Aorta (tissue), 5 donors: Measurements from ENCODE around the gene ULK4. TPM values are rescaled to one million over a fixed set of nuclear protein-coding genes. Genes with fewer than 3 reads are reported as not detected.
"Not testable (repeated sequence)": the region's sequence is repeated elsewhere in the genome, so short reads cannot be mapped to it uniquely, and the experiment has no call there.

ENCODE experiments used
- ATAC-seq: fragments of 200-7000 bp; cut with Tn5 transposase; one replicate; pipeline ENCODE4 v1.9.1; 2022; ENCODE audit warnings: moderate library complexity; ENCODE audit not compliant: low FRiP score
- DNase-seq, 2 donors: peaks; one replicate each; pipeline ENCODE4 v3.0.0-alpha.2; 2020
- H3K27ac ChIP-seq, 2 donors: one replicate each; pipeline ENCODE4 v1.5.1; 2013; ENCODE audit warnings: low read length in 2 of 2, mild to moderate bottlenecking in 2 of 2, moderate library complexity in 2 of 2, control low read depth in 1 of 2, inconsistent platforms in 1 of 2, low read depth in 1 of 2
- H3K27me3 ChIP-seq, 2 donors: one replicate each; pipeline ENCODE4 v1.6.1; 2013; ENCODE audit warnings: control low read depth in 1 of 2, low read length in 1 of 2, mild to moderate bottlenecking in 1 of 2, moderate library complexity in 1 of 2; ENCODE audit not compliant: insufficient read depth in 2 of 2, control insufficient read depth in 1 of 2
- H3K36me3 ChIP-seq, 2 donors: one replicate each; pipeline ENCODE4 v1.6.1; 2013; ENCODE audit warnings: control low read depth in 1 of 2, low read length in 1 of 2, mild to moderate bottlenecking in 1 of 2; ENCODE audit not compliant: insufficient read depth in 2 of 2, control insufficient read depth in 1 of 2
- H3K4me1 ChIP-seq, 2 donors: one replicate each; pipeline ENCODE4 v1.6.1; 2013; ENCODE audit warnings: low read length in 2 of 2, control low read depth in 1 of 2, mild to moderate bottlenecking in 1 of 2, moderate library complexity in 1 of 2; ENCODE audit not compliant: insufficient read depth in 2 of 2, control insufficient read depth in 1 of 2
- H3K4me3 ChIP-seq, 2 donors: one replicate each; pipeline ENCODE4 v1.5.1; 2013; ENCODE audit warnings: low read length in 2 of 2, control low read depth in 1 of 2, mild to moderate bottlenecking in 1 of 2
- H3K9me3 ChIP-seq: one replicate; pipeline ENCODE4 v1.6.1; 2013; ENCODE audit warnings: mild to moderate bottlenecking, low read length; ENCODE audit not compliant: control insufficient read depth
- WGBS, 2 donors: extraction: QIAGEN DNeasy Blood & Tissue Kit; methylation state at CpG; one replicate each; pipeline ENCODE4 v1.1.7; 2013; 5-methylcytosine and 5-hydroxymethylcytosine counted together
- intact Hi-C, 2 donors: fragments of 100-400 bp; cut with DNase I; formaldehyde crosslinking; loops; one replicate each; pipeline versions ENCODE4 v1.14.2 to v1.15.0; 2022
- polyA plus RNA-seq, 2 donors: library from polyadenylated mRNA; stranded (reverse); fragments of 200-250 nt; gene quantifications; one replicate each; pipeline ENCODE4 v1.2.3, GENCODE V29; 2013
- total RNA-seq, 2 donors: library from RNA; stranded (reverse); fragmentation: NEBNext Ultra II Directional; extraction: Animal tissue kit (Norgen Biotek cat#: 25700); gene quantifications; one replicate each; pipeline ENCODE4 v1.2.1, GENCODE V29; 2021
- donor health status: healthy with polysubstance abuse.
- donor health status: Bipolar disorder and iron deficiency.
- donor health status: DM: no; HTN: no; CAD: no.
- donor health status: DM: no; HTN: no; CAD: no.
- donor health status: DM: yes; HTN: yes; CAD: no.

ULK4 gene
- total and polyA plus RNA-seq, 4 donors, result 1.1 to 15.2 (median 7.5) TPM

DNA sequence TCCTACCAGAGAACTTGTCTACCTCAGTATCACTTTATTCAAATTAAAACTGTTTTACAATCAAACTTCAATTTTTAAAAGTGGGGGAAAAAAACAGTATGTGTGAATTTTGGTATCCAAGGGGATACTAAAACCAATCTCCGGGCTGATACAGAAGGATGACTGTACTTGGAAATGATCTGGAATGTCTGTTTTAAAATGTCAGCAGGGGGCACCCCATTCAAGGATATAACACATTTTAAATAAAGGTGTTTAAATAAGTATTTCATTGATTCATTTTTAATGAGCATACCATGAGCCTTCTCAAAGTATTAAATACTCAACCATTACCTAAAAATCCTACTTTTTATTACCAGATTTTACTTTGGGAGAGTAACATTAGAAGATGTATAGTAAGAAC, 67.9 kb downstream of the ULK4 start:
- Histone ChIP-seq H3K27me3 (no peaks in the 10 kb centered on the region), H3K9me3 (no peaks in the 10 kb centered on the region), H3K4me3 (no peak overlapping the region), H3K36me3 (no peaks in the 10 kb centered on the region), H3K4me1 (no peaks in the 10 kb centered on the region), H3K27ac (no peak overlapping the region)
- intact Hi-C loops, result loop anchor here (2.0 to 10.0 kb wide), 3 partner anchors 297 to 551 kb away; no protein-coding TSS in a partner anchor
- no peak for ATAC-seq
- DNase-seq, result no peak
- WGBS, 2 donors, result 10 to 13% methylated on average over 1 of the region's 1 CpG

DNA sequence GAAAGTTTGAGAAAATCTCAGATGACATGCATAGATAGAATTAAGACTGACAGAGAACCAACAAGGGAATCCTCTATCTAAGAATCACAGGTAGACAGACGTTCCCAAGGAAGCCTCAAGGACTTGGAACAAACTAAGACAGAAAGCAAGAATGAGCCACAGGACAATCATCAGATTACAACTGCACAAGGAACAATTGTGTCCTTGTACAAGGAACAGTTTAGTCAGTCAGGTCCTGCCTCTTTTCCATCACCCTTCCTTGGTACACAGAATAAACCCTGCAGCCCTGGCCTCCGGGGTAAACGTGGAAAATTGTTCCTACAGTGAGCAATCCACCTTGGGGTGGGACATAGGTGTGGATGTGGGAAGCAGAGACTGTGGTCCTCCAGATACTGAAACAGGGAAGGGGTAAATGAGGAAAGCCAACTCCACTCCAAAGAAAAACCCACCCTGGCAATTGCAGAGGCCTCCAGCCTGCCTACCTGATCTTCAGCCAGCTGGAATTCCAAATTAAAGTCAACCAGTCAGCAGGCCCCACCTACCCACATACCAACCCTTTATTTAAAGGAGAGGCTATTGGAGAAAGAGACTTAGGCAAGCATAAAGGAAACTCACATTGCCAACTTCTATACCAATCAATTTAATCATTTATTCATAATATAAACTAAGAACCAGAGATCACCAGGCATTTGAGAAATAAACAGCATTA, 73.4 kb downstream of the ULK4 start:
- Histone ChIP-seq H3K36me3 (no peaks in the 10 kb centered on the region), H3K9me3 (no peaks in the 10 kb centered on the region), H3K4me3 (no peak overlapping the region), H3K4me1 (no peaks in the 10 kb centered on the region), H3K27me3 (no peaks in the 10 kb centered on the region), H3K27ac (no peak overlapping the region)
- intact Hi-C loops, result loop anchor here in 1 of 2 donors (10.0 kb wide), 1 partner anchor 194 kb away; no protein-coding TSS in a partner anchor
- ATAC-seq (no peak), DNase-seq (no peak)
- WGBS, 2 donors, result 41 to 45% methylated on average over 3 of the region's 3 CpGs

- DNase-seq, result no peak
- no peak for ATAC-seq
- Histone ChIP-seq H3K9me3 (no peaks in the 10 kb centered on the region), H3K36me3 (no peaks in the 10 kb centered on the region), H3K27ac (no peak overlapping the region), H3K4me1 (no peaks in the 10 kb centered on the region), H3K4me3 (no peak overlapping the region), H3K27me3 (no peaks in the 10 kb centered on the region)
- intact Hi-C loops, result loop anchor here in 1 of 2 donors (10.0 kb wide), 1 partner anchor 188 kb away; no protein-coding TSS in a partner anchor
Observed at GRCh38 chr3:41882956-41883355, 78.9 kb downstream of the ULK4 start.

DNA sequence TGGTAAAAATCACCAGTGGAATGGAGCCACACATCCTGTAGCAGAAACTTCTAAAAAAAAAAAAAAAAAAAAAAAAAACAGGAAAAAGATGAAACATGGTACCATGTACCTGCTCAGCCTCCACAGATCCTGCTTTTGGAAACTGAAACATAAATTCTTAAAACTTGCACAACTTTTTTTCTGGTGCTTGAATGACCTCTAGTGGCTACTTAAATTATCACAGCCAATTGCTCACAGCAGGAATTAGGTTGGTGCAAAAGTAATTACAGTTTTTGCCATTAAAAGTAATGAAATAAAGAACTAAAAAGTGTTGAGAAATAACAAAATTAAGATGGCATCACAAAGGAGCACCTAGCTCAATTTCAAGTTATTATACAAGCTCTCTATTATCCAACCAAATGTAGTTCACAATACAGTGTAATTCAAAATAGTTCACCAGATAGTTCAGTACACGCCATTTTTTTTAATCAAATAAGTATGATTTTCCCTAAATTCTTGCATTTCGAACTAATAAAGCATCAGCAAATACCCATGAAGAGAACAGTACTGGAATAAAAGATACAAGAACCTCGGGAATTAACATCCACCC, 80.6 kb downstream of the ULK4 start:
- Histone ChIP-seq H3K9me3 (no peaks in the 10 kb centered on the region), H3K27me3 (no peaks in the 10 kb centered on the region), H3K36me3 (no peaks in the 10 kb centered on the region), H3K4me1 (no peaks in the 10 kb centered on the region), H3K27ac (no peak overlapping the region), H3K4me3 (no peak overlapping the region)
- DNase-seq (no peak), ATAC-seq (no peak)
- intact Hi-C loops, result loop anchor here (1.0 to 10.0 kb wide), 4 partner anchors 187 to 1555 kb away; no protein-coding TSS in a partner anchor
- WGBS, 2 donors, result 55 to 56% methylated on average over 3 of the region's 3 CpGs

- ATAC-seq (no peak), DNase-seq (no peak)
- Histone ChIP-seq H3K9me3 (no peaks in the 10 kb centered on the region), H3K27me3 (no peaks in the 10 kb centered on the region), H3K4me1 (no peaks in the 10 kb centered on the region), H3K4me3 (no peak overlapping the region), H3K27ac (no peak overlapping the region), H3K36me3 (no peaks in the 10 kb centered on the region)
- intact Hi-C loops, result loop anchor here (2.0 to 10.0 kb wide), 3 partner anchors 186 to 1554 kb away; no protein-coding TSS in a partner anchor
- WGBS, 2 donors, result 71 to 75% methylated on average over 2 of the region's 2 CpGs
Observed at GRCh38 chr3:41880387-41880786, 81.5 kb downstream of the ULK4 start.

GRCh38 chr3:41877741-41878140, 84.2 kb downstream of the ULK4 start:
- H3K4me3 ChIP-seq, H3K27ac ChIP-seq, H3K4me1 ChIP-seq, H3K9me3 ChIP-seq, H3K36me3 ChIP-seq, DNase-seq, H3K27me3 ChIP-seq, ATAC-seq: not testable (repeated sequence)
- 96 to 98% methylated on average over 9 of the region's 9 CpGs for WGBS, 2 donors
- intact Hi-C loops, result loop anchor here in 1 of 2 donors (5.0 kb wide), 1 partner anchor 1545 kb away; no protein-coding TSS in a partner anchor

GRCh38 chr3:41874022-41874421, 87.9 kb downstream of the ULK4 start:
- no peaks in the 10 kb centered on the region for H3K36me3 ChIP-seq
- DNase-seq (no peak), ATAC-seq (no peak)
- 93 to 98% methylated on average over 4 of the region's 4 CpGs for whole genome bisulfite sequencing, 2 donors
- H3K4me3 ChIP-seq, result no peak overlapping the region
- intact Hi-C loops, result no loop called here
- H3K4me1 ChIP-seq, result no peaks in the 10 kb centered on the region
- no peaks in the 10 kb centered on the region for H3K9me3 ChIP-seq
- no peaks in the 10 kb centered on the region for H3K27me3 ChIP-seq
- H3K27ac ChIP-seq, result no peak overlapping the region

DNA sequence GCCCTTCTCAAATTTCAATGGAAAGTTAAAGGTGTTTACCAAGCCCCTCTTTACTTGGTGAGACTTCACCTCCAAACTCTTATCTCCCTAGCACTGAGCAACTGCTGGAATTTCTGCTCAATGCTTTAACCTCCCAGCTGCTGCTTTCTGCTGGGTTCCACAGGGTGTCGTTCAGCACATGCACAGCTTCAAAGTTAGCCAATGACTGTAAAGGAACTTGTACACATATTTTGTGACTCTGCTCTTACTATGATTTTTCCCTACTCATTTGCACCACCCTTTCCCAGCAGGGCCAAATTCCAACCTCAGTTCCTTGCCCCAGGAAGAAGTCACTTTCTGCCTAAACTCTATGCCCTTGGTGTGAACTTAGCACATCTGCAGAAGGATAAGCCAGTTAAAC, 89.7 kb downstream of the ULK4 start:
- Histone ChIP-seq H3K9me3 (no peaks in the 10 kb centered on the region), H3K4me1 (no peaks in the 10 kb centered on the region), H3K27ac (no peak overlapping the region), H3K27me3 (no peaks in the 10 kb centered on the region), H3K4me3 (no peak overlapping the region), H3K36me3 (no peaks in the 10 kb centered on the region)
- DNase-seq (no peak), ATAC-seq (no peak)
- intact Hi-C loops, result no loop called here
- 84 to 86% methylated on average over 1 of the region's 1 CpG for WGBS, 2 donors

DNA sequence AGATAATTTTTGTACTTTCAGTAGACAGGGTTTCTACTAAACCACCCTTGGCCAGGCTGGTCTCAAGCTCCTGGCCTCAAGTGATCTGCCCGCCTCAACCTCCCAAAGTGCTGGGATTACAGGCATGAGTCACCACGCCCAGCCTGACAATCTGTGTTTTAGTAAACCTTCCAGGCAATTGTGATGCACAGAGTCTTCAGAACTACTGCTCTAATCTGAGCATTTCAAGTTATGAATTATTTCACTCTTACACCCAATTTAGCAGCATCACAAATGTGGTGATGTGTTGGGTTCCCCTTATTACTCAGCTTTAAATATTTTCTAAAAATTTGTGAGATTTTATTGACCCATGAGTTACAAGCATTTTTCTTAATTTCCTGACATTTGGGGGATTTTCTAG, 94.4 kb downstream of the ULK4 start:
- ATAC-seq, result no peak
- H3K27me3 ChIP-seq, result no peaks in the 10 kb centered on the region
- 92 to 95% methylated on average over 2 of the region's 2 CpGs for WGBS, 2 donors

More for the DNA sequence above, 94.4 kb downstream of the ULK4 start:
- Histone ChIP-seq H3K27ac (no peak overlapping the region), H3K4me1 (no peaks in the 10 kb centered on the region), H3K9me3 (no peaks in the 10 kb centered on the region), H3K4me3 (no peak overlapping the region), H3K36me3 (no peaks in the 10 kb centered on the region)
- DNase-seq, result no peak
- intact Hi-C loops, result no loop called here
